Measurements from ENCODE around the gene CRYAB.

- TF ChIP-seq CTCF (IDR thresholded peaks at IDR 0.05; ENCODE audit: poor library complexity) (no peak), EZH2phosphoT487 (IDR thresholded peaks at IDR 0.05; ENCODE audit: low read depth, severe bottlenecking, unreplicated experiment) (no peak), EZH2 (IDR thresholded peaks at IDR 0.05; ENCODE audit: borderline replicate concordance) (no peak)
Observed at GRCh38 chr11:111954154-111954553, 42.6 kb upstream of the CRYAB start.
